Smooth muscle cell (in vitro differentiated cells): ENCODE results near the gene CUEDC2. TPM values are rescaled to one million over a fixed set of nuclear protein-coding genes. Genes with fewer than 3 reads are reported as not detected.
A peak's percentile ranks its signal among the peaks of the same experiment; 100 is the strongest.

Source experiments
- DNase-seq: peaks from one replicate; lab custom pipeline; 2025; ENCODE audit not compliant: unreplicated experiment; lab: John Stamatoyannopoulos, UW
- H2AFZ ChIP-seq: fragments of 200-600 bp; sonication (generic); 2 replicates; pipeline ENCODE4 v1.6.0; 2016; ENCODE audit warnings: antibody characterized with exemption, low read depth, mild to moderate bottlenecking
- H3F3A ChIP-seq: fragments of 200-600 bp; sonication (generic); 2 replicates; pipeline ENCODE4 v1.6.0; 2017; ENCODE audit warnings: antibody characterized with exemption, low read depth
- H3K27ac ChIP-seq: fragments of 200-600 bp; sonication (generic); 2 replicates; pipeline ENCODE4 v1.5.1; 2016; ENCODE audit warnings: low read depth, mild to moderate bottlenecking
- H3K27me3 ChIP-seq: fragments of 200-600 bp; sonication (generic); 2 replicates; pipeline ENCODE4 v1.6.1; 2016; ENCODE audit warnings: low read depth, mild to moderate bottlenecking
- H3K36me3 ChIP-seq: fragments of 200-600 bp; sonication (generic); 2 replicates; pipeline ENCODE4 v1.5.1; 2016; ENCODE audit warnings: low read depth
- H3K4me1 ChIP-seq: fragments of 200-600 bp; sonication (generic); 2 replicates; pipeline ENCODE4 v1.5.1; 2016; ENCODE audit warnings: low read depth
- H3K4me2 ChIP-seq: fragments of 200-600 bp; sonication (generic); 2 replicates; pipeline ENCODE4 v1.6.0; 2016; ENCODE audit warnings: mild to moderate bottlenecking
- H3K4me3 ChIP-seq: fragments of 200-600 bp; sonication (generic); 2 replicates; pipeline ENCODE4 v1.5.1; 2016; ENCODE audit warnings: mild to moderate bottlenecking
- H3K79me2 ChIP-seq: fragments of 200-600 bp; sonication (generic); 2 replicates; pipeline ENCODE4 v1.6.0; 2016; ENCODE audit warnings: low read depth, mild to moderate bottlenecking
- H3K9ac ChIP-seq: fragments of 200-600 bp; sonication (generic); 2 replicates; pipeline ENCODE4 v1.6.0; 2016; ENCODE audit warnings: low read depth
- H3K9me3 ChIP-seq: fragments of 200-600 bp; sonication (generic); replicated peaks from 2 replicates; pipeline ENCODE4 v1.5.1; 2016; ENCODE audit warnings: low read depth
- H4K20me1 ChIP-seq: fragments of 200-600 bp; sonication (generic); 2 replicates; pipeline ENCODE4 v1.6.0; 2016; ENCODE audit warnings: low read depth
- WGBS: methylation state at CpG from one replicate; pipeline ENCODE4 v1.1.7; 2016; ENCODE audit warnings: low lambda C conversion rate; 5-methylcytosine and 5-hydroxymethylcytosine counted together
- polyA plus RNA-seq: library from polyadenylated mRNA; unstranded; fragments of >200 nt; fragmentation: Nextera tagmentation; extraction: Ambion mirVana; gene quantifications from 2 replicates; pipeline ENCODE4 v1.2.1, GENCODE V29; 2016
- total RNA-seq: library from RNA; depleted of rRNA; stranded (reverse); fragments of >200 nt; gene quantifications from 2 replicates; pipeline ENCODE4 v1.2.3, GENCODE V29; 2014
- TF ChIP-seq, protein P1 (sequence below): fragments of 200-600 bp; sonication (generic); IDR thresholded peaks from 2 replicates; pipeline ENCODE4 v1.5.1; 2017; ENCODE audit warnings: borderline replicate concordance, mild to moderate bottlenecking, antibody characterized with exemption; ENCODE audit not compliant: insufficient read depth, poor library complexity, severe bottlenecking

Gene CUEDC2
- total and polyA plus RNA-seq, 2 experiments from 2014 or later: 24.7 to 112 TPM

DNA sequence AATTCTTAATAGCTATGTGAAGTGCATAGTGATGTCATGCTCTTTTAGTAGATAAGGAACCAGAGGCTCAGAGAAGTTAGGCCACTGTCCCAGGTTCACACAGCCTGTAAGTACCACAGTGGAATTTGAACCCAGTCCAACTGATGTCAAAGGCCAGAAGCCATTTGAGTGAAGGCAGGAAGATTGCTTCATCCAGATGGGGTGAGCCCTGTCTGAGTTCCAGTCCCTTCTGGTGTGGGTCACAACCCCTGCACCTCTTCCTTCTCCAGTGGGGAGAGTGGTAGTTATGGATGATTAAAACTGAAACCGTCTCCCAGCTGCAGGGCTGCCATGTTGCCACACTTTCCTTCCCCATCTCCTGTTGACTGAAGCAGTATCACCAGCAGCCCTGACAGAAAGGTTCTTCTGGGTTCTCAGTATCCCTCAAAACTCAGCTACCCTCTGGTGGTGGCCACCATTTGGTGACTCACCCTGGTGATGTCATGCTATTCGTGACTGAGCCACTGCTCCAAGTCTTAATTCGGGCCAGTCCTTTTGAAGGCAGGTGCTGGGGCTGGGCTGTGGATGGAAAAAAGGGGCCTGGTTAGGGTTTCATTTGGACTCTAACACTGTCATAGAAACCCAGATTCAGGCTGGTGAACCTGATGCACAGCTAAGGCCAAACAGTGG, 20.4 kb upstream of the CUEDC2 start:
- Histone ChIP-seq H2AFZ (no peak overlapping the region), H3K4me2 (no peak overlapping the region), H3K27ac (peak overlapping the region; percentile 77), H3K4me1 (peaks cover 21% of the 10 kb centered on the region), H3K9ac (peak overlapping the region; percentile 8), H3K9me3 (no peaks in the 10 kb centered on the region), H3K79me2 (no peaks in the 10 kb centered on the region), H3F3A (peaks cover 25% of the 10 kb centered on the region), H3K4me3 (no peak overlapping the region), H3K36me3 (no peaks in the 10 kb centered on the region), H3K27me3 (no peaks in the 10 kb centered on the region), H4K20me1 (peaks cover 6% of the 10 kb centered on the region)
- no peak for DNase-seq
- TF ChIP-seq, protein P1, sequence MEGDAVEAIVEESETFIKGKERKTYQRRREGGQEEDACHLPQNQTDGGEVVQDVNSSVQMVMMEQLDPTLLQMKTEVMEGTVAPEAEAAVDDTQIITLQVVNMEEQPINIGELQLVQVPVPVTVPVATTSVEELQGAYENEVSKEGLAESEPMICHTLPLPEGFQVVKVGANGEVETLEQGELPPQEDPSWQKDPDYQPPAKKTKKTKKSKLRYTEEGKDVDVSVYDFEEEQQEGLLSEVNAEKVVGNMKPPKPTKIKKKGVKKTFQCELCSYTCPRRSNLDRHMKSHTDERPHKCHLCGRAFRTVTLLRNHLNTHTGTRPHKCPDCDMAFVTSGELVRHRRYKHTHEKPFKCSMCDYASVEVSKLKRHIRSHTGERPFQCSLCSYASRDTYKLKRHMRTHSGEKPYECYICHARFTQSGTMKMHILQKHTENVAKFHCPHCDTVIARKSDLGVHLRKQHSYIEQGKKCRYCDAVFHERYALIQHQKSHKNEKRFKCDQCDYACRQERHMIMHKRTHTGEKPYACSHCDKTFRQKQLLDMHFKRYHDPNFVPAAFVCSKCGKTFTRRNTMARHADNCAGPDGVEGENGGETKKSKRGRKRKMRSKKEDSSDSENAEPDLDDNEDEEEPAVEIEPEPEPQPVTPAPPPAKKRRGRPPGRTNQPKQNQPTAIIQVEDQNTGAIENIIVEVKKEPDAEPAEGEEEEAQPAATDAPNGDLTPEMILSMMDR: no peak
- 31% methylated on average over 3 of the region's 3 CpGs for WGBS

DNA sequence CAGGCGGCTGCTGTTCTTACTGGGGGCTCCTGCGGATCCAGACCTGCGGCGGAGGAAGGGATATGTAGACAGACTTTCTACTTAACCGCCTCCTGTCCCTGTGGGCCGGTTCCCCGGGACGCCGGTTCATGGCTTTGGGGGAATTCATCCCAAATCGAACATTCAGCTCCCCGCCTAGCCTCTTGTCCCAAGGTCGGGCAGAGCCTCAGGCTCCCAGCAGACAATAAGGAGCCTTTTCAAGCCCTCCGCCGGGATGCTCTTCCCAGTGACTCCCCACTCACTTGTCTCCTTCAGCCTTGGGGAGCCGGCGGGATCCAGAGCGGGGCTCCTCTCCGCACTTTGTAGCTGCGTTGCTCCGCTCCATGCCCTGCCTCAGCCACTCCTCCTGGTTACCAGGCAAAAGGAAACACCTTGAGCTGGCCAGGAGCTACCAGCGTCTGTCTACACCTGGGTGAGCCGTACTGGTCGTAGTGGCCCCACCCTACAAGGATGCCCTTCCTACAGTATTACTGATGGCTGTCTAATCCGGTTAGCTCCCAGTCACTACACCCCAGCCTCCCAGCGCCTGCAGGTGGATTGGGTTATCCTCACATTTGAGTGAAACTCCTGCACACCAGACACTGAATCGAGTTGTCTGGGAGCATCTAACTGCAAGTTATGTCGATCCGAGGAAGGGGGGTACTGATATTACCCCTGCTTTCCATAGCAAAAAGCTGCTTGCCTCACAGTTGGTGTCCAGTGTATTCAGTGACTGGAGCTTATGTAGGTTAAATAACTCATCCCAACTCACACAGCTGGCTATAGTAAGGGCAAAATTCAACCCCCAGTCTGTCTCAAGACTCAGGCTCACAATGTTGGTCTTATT, 19.0 kb upstream of the CUEDC2 start, which contains the start of gene C10orf95:
TSS of gene C10orf95 (minus strand) at position 439 of the 865 bp plus-strand sequence. CDS start 450 bp downstream, outside the sequence.
- H3K9ac ChIP-seq: peak within 1 kb of the TSS; percentile 47
- DNase-seq: no peak
- peak within 1 kb of the TSS; percentile 77 for H3K27ac ChIP-seq

DNA sequence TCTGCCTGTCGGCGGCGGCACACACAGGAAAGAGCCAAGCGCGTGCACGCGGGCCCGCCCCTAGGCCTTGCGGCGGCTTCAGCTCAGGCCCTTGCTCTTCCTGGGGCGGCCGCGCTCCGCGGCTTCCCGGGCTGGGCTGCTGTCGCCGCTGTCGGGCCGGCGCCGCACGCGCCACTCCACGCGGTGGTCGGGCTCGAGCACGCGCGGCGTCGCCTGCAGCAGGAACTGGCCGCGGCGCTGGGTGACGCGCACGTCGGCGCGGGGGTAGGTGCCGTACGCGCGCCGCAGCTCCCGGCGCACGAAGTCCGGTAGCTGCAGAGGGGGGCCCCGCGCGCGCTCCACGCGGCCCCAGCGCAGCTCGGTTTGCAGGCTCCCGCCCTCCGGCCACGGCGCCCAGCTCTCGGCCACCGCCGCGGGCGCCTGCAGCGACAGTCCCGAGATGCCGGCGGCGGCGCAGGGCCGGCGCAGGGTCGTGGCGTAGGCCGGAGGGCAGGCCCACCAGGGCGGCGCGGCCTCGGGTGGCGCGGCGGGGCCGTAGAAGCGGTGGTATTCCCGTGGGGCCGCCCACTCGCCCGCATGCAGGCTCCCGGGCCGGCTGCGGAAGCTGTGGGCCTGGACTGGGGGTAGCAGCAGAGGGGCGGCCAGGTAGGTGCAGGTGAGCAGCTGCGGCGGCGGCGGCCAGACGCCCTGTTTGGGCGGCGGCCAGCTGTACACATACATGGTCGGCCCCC, 18.2 kb upstream of the CUEDC2 start:
- under 1% methylated on average over 92 of the region's 104 CpGs for WGBS
- Histone ChIP-seq H3K27me3 (no peaks in the 10 kb centered on the region), H2AFZ (peak overlapping the region; percentile 39), H3K9ac (peak overlapping the region; percentile 47), H3K4me1 (peaks cover 21% of the 10 kb centered on the region), H3K4me3 (peak overlapping the region; percentile 76), H3K9me3 (no peaks in the 10 kb centered on the region), H3K4me2 (peak overlapping the region; percentile 98), H3K79me2 (no peaks in the 10 kb centered on the region), H3F3A (peaks cover 15% of the 10 kb centered on the region), H3K27ac (peak overlapping the region; percentile 31), H3K36me3 (no peaks in the 10 kb centered on the region), H4K20me1 (peaks cover 6% of the 10 kb centered on the region)
- DNase-seq: peak; percentile 21
- TF ChIP-seq, protein P1: no peak

More for the DNA sequence above, 19.0 kb upstream of the CUEDC2 start, which contains the start of gene C10orf95:
- H3K4me2 ChIP-seq: peak within 1 kb of the TSS; percentile 98
- peaks cover 22% of the 10 kb centered on the region for H3F3A ChIP-seq
- TF ChIP-seq, protein P1: no peak
- peaks cover 21% of the 10 kb centered on the region for H3K4me1 ChIP-seq
- H3K36me3 ChIP-seq: no peaks in the 10 kb centered on the region
- H3K4me3 ChIP-seq: peak within 1 kb of the TSS; percentile 76
- H2AFZ ChIP-seq: no peak within 1 kb of the TSS
- H3K79me2 ChIP-seq: no peaks in the 10 kb centered on the region
- H3K9me3 ChIP-seq: no peaks in the 10 kb centered on the region
- WGBS: 32% methylated on average over 28 of the region's 28 CpGs
- H3K27me3 ChIP-seq: no peaks in the 10 kb centered on the region
- peaks cover 6% of the 10 kb centered on the region for H4K20me1 ChIP-seq
